IPS-20b (cell line): ENCODE results near the gene EIF4G2.

Experiments used
- H3K27ac ChIP-seq: one replicate; pipeline ENCODE4 v1.5.1; 2013; ENCODE audit warnings: low read length
- H3K27me3 ChIP-seq: 2 replicates; pipeline ENCODE4 v1.6.1; 2013; ENCODE audit warnings: mild to moderate bottlenecking, low read length, inconsistent platforms; ENCODE audit not compliant: insufficient read depth
- H3K36me3 ChIP-seq: 2 replicates; pipeline ENCODE4 v1.6.1; 2013; ENCODE audit warnings: low read depth, mild to moderate bottlenecking, inconsistent platforms, low read length, moderate library complexity; ENCODE audit not compliant: insufficient read depth
- H3K4me1 ChIP-seq: 2 replicates; pipeline ENCODE4 v1.6.1; 2013; ENCODE audit warnings: mild to moderate bottlenecking, control low read depth, inconsistent platforms, low read length, moderate library complexity; ENCODE audit not compliant: insufficient read depth
- H3K4me3 ChIP-seq: 2 replicates; pipeline ENCODE4 v1.5.1; 2013; ENCODE audit warnings: mild to moderate bottlenecking, low read length, inconsistent platforms
- H3K9ac ChIP-seq: 2 replicates; pipeline ENCODE4 v1.6.1; 2013; ENCODE audit warnings: low read depth, mild to moderate bottlenecking, inconsistent platforms, low read length, moderate library complexity
- H3K9me3 ChIP-seq: 2 replicates; pipeline ENCODE4 v1.6.1; 2013; ENCODE audit warnings: mild to moderate bottlenecking, low read depth, low read length, inconsistent platforms; ENCODE audit not compliant: insufficient read depth

Gene EIF4G2

DNA sequence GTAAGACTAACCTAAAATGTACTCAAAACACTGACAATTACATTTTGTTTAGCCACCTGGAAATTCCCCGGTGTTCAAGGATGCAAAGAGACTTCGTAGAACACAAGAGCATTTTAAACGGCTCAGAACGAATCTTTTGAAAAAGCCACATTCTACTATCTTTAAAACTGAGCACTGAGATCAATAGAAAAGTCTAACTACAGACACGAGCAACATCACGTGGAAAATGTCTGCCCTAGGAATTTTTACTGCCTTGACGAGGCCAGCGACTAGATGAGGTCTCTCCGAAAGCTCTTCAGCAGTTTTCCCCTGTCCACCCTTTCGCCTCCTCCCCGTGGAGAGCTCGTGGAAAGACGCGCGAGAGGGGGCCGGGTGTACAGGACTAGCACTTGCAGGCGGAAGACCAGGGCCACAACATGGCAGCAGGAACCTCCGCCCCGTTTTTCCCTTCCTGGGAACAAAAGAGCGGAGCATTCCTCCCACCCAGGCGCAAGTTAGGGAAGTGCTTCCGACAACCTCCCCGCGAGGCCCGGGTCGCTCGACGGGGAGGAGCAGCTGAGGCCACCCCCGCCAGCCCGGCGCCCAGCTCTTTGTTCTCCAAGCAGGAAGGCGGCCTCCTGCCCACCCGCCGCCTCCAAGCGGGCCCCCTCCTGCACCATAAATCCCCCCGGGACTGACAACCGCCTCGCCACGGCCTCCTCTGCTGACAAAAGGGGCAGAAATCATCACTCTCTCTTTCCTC is 1.1 kb downstream of the EIF4G2 start:
- peaks cover 55% of the 10 kb centered on the region for H3K36me3 ChIP-seq
- H3K27ac ChIP-seq: peak overlapping the region; percentile 98
- peak overlapping the region; percentile 99 for H3K9ac ChIP-seq
- H3K4me3 ChIP-seq: peak overlapping the region; percentile 95
- no peaks in the 10 kb centered on the region for H3K9me3 ChIP-seq
- H3K4me1 ChIP-seq: peaks cover 6% of the 10 kb centered on the region; the same call in 1 of the 2 replicates
- no peaks in the 10 kb centered on the region for H3K27me3 ChIP-seq

- Histone ChIP-seq H3K9ac (0 out of 2 replicates have a peak overlapping the region, but pooled peaks have one; percentile 99), H3K36me3 (peaks cover 70% of the 10 kb centered on the region), H3K4me1 (peaks cover 6% of the 10 kb centered on the region; the same call in 1 of the 2 replicates), H3K9me3 (no peaks in the 10 kb centered on the region), H3K4me3 (peak overlapping the region; percentile 95), H3K27ac (no peak overlapping the region), H3K27me3 (no peaks in the 10 kb centered on the region)
Measured at GRCh38 chr11:10806206-10806605, 2.5 kb downstream of the EIF4G2 start.

DNA sequence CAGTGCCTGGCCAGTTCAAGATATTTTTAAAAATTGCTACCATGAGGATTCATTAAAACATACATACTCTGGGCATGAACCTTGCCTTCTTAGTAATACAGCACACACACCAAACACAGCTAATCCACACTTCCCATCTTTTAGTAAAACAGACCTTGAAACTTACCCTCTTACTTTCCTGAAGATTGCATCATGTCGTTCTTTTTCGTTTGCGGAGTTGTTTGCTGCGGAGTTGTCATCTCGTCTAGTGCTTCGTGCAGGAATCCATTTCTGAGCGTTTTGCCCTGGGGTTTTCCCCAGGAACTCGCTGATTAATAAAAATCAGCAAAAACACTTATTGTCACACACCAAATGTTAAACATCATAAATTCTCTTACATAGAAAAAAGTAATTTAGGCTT is 3.0 kb downstream of the EIF4G2 start:
- Histone ChIP-seq H3K27me3 (no peaks in the 10 kb centered on the region), H3K9ac (no peak overlapping the region), H3K27ac (no peak overlapping the region), H3K9me3 (no peaks in the 10 kb centered on the region), H3K36me3 (peaks cover 74% of the 10 kb centered on the region), H3K4me3 (peak overlapping the region; percentile 95; the same call in 1 of the 2 replicates), H3K4me1 (peaks cover 6% of the 10 kb centered on the region; the same call in 1 of the 2 replicates)

DNA sequence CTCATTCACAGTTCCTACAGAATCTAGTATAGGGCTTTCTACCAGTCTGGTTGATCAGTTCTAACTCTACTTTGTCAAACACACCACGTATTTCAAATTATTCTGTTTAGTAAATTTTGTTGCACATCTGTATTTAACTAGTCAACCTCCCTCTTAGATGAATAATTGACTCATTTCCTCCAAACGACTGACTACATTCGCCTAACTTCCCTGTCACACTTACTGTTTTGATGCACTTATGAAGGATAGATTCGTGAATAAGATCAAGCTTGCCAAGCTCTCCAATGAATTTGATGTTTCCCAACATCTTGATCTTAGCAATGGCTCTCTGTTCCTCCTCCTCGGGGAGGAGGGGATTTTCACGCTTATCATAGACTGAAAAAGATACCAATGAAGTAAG is 5.0 kb downstream of the EIF4G2 start:
- Histone ChIP-seq H3K9me3 (no peaks in the 10 kb centered on the region), H3K4me3 (no peak overlapping the region), H3K36me3 (peaks cover 95% of the 10 kb centered on the region), H3K9ac (no peak overlapping the region), H3K27me3 (no peaks in the 10 kb centered on the region), H3K4me1 (peaks cover 6% of the 10 kb centered on the region; the same call in 1 of the 2 replicates), H3K27ac (no peak overlapping the region)

DNA sequence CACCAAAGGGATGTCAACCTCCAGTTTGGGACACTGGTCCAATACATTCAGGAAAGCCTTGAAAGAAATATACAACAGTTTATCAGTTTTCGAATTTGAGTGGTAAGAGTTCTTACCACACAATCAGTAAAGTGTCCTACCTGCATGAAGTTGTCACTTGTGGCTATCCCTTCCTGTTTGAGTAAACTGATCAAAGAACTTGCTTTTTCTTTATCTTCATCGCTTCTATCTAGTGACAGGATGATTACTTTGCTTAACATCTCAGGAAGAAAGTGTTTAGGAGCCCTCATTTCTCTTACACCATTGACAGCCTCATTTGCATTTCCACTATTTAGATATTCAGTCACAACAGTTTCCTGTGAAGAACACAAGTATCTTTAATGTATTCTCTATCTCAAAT is 8.4 kb downstream of the EIF4G2 start:
- no peaks in the 10 kb centered on the region for H3K4me1 ChIP-seq
- no peaks in the 10 kb centered on the region for H3K27me3 ChIP-seq
- H3K9ac ChIP-seq: no peak overlapping the region
- H3K4me3 ChIP-seq: no peak overlapping the region
- no peak overlapping the region for H3K27ac ChIP-seq
- H3K36me3 ChIP-seq: peaks cover 94% of the 10 kb centered on the region
- H3K9me3 ChIP-seq: no peaks in the 10 kb centered on the region

- H3K9me3 ChIP-seq: no peaks in the 10 kb centered on the region
- H3K36me3 ChIP-seq: peaks cover 76% of the 10 kb centered on the region
- no peaks in the 10 kb centered on the region for H3K27me3 ChIP-seq
- no peak overlapping the region for H3K27ac ChIP-seq
- H3K4me1 ChIP-seq: no peaks in the 10 kb centered on the region
- no peak overlapping the region for H3K9ac ChIP-seq
- no peak overlapping the region for H3K4me3 ChIP-seq
Measured at GRCh38 chr11:10798330-10798928, 10.3 kb downstream of the EIF4G2 start.

- Histone ChIP-seq H3K4me3 (no peak overlapping the region), H3K27me3 (no peaks in the 10 kb centered on the region), H3K36me3 (peaks cover 67% of the 10 kb centered on the region), H3K9me3 (no peaks in the 10 kb centered on the region), H3K4me1 (no peaks in the 10 kb centered on the region), H3K9ac (no peak overlapping the region), H3K27ac (no peak overlapping the region)
Measured at GRCh38 chr11:10797531-10797930, 11.2 kb downstream of the EIF4G2 start.

DNA sequence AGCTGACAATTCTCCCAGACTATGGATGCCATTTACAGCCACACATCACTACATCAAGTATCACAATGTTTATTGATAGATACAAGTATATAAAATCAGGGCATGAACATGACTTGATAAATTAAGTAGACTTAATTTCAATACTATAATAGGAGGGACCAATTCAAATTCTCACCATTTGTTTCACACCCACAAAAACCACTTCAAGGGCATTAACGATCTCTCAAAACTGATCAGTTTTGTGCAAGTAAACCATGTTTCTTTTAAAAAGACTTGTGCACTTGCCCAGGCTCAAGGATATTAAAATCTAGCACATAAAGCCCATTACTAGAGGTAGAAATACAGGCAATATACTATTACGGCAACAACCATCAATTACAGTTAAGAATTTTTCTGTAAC is 11.7 kb downstream of the EIF4G2 start:
- no peaks in the 10 kb centered on the region for H3K9me3 ChIP-seq
- H3K9ac ChIP-seq: no peak overlapping the region
- no peaks in the 10 kb centered on the region for H3K4me1 ChIP-seq
- no peaks in the 10 kb centered on the region for H3K27me3 ChIP-seq
- H3K27ac ChIP-seq: no peak overlapping the region
- peaks cover 61% of the 10 kb centered on the region for H3K36me3 ChIP-seq
- H3K4me3 ChIP-seq: no peak overlapping the region

- Histone ChIP-seq H3K27me3 (no peaks in the 10 kb centered on the region), H3K9ac (no peak overlapping the region), H3K36me3 (peaks cover 53% of the 10 kb centered on the region), H3K27ac (no peak overlapping the region), H3K9me3 (no peaks in the 10 kb centered on the region), H3K4me3 (no peak overlapping the region), H3K4me1 (no peaks in the 10 kb centered on the region)
Measured at GRCh38 chr11:10796191-10796590, 12.5 kb downstream of the EIF4G2 start.

GRCh38 chr11:10793470-10794255 is 15.1 kb downstream of the EIF4G2 start:
- Histone ChIP-seq H3K9me3 (no peaks in the 10 kb centered on the region), H3K9ac (no peak overlapping the region)

DNA sequence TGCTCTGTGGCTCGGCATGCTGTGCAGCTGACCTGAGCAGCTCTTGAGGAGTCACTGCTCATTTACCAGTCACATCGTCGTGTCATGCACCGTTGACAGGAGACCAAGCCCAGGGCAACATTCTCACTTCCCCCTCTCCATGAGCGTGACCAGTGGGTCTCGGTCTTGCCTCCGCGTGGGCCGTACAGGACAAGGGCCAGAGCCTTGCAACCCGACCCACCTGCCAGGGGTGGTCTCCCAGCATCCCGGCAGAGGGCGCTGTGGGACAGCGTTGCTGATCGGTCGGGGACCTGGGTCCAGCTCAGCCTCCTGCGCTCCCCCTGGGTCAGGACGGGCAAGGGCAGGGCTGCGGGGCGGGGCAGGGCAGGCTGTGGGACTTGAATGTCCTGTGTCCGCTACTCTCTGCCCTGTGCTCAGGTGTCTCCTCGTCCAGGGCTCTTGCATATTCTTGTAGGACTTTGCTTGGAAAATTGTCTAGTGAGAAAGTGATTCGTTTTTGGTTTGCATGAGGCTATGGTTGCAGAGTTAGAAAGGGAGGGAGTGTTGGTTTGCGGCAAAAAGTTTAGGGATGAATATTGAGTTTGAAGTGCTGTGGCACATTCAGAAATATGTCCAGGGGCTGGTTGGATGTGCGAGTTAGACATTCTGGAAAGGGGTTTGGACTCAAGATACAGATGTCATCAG is 16.2 kb downstream of the EIF4G2 start:
- Histone ChIP-seq H3K9ac (no peak overlapping the region), H3K9me3 (no peaks in the 10 kb centered on the region), H3K27ac (no peak overlapping the region), H3K36me3 (peaks cover 17% of the 10 kb centered on the region), H3K4me1 (no peaks in the 10 kb centered on the region; the same call in 1 of the 2 replicates), H3K4me3 (peak overlapping the region; percentile 34; the same call in 1 of the 2 replicates), H3K27me3 (no peaks in the 10 kb centered on the region)

More at GRCh38 chr11:10793470-10794255, 15.1 kb downstream of the EIF4G2 start:
- H3K36me3 ChIP-seq: peaks cover 28% of the 10 kb centered on the region
- H3K4me3 ChIP-seq: no peak overlapping the region
- H3K4me1 ChIP-seq: no peaks in the 10 kb centered on the region; the same call in 1 of the 2 replicates
- no peak overlapping the region for H3K27ac ChIP-seq
- no peaks in the 10 kb centered on the region for H3K27me3 ChIP-seq
